ENCODE data around the gene CDH7.

CDH7 gene, protein sequence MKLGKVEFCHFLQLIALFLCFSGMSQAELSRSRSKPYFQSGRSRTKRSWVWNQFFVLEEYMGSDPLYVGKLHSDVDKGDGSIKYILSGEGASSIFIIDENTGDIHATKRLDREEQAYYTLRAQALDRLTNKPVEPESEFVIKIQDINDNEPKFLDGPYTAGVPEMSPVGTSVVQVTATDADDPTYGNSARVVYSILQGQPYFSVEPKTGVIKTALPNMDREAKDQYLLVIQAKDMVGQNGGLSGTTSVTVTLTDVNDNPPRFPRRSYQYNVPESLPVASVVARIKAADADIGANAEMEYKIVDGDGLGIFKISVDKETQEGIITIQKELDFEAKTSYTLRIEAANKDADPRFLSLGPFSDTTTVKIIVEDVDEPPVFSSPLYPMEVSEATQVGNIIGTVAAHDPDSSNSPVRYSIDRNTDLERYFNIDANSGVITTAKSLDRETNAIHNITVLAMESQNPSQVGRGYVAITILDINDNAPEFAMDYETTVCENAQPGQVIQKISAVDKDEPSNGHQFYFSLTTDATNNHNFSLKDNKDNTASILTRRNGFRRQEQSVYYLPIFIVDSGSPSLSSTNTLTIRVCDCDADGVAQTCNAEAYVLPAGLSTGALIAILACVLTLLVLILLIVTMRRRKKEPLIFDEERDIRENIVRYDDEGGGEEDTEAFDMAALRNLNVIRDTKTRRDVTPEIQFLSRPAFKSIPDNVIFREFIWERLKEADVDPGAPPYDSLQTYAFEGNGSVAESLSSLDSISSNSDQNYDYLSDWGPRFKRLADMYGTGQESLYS

DNA sequence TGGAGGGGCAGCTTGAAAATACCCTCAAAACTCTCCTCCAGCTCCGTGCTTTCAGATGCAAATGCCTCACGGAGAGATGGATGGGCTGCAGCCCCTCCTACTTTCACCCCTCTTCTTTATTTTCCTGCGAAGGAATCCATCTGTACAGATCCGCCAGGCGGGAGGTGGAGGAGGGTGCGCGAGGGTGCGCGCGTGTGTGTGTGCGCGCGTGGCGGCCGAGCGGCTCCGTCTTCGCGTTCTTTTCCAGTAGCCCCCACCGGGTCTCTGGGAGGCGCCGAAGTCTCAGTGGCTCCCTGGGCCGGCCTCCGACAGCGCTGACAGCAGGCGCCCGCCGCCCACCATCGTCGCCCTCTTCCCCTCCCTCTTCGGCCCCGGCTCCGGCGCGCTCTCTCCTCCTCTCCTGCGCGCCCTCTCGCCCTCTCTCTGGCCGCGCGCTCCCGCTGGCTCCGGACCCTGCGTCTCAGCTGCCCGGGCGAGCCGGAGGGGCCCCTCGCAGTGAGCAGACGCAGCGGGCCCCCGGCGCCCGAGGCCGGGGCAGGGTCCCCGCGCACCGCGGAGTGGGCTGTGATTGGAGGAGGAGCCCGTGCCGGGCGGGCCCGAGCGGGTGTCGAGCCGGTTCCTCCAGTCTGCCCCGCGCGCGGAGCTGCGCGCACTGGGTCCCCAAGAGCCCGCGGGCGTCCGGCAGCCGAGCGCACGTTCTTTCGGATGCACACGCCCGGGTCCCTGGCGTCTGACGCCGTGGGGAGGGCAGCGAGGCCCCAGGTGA, at the start of gene CDH7:
Gene CDH7, plus strand, starts transcription at position 624 of the 766 bp plus-strand sequence. CDS start 11,831 bp downstream, outside the sequence.
- no peak for TF ChIP-seq ZFX (IDR thresholded peaks at IDR 0.05; ENCODE audit: borderline replicate concordance)
- TF ChIP-seq, protein P1, sequence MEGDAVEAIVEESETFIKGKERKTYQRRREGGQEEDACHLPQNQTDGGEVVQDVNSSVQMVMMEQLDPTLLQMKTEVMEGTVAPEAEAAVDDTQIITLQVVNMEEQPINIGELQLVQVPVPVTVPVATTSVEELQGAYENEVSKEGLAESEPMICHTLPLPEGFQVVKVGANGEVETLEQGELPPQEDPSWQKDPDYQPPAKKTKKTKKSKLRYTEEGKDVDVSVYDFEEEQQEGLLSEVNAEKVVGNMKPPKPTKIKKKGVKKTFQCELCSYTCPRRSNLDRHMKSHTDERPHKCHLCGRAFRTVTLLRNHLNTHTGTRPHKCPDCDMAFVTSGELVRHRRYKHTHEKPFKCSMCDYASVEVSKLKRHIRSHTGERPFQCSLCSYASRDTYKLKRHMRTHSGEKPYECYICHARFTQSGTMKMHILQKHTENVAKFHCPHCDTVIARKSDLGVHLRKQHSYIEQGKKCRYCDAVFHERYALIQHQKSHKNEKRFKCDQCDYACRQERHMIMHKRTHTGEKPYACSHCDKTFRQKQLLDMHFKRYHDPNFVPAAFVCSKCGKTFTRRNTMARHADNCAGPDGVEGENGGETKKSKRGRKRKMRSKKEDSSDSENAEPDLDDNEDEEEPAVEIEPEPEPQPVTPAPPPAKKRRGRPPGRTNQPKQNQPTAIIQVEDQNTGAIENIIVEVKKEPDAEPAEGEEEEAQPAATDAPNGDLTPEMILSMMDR (IDR thresholded peaks at IDR 0.05), result no peak
- H3K27ac ChIP-seq, result peak within 1 kb of the TSS; percentile 37

DNA sequence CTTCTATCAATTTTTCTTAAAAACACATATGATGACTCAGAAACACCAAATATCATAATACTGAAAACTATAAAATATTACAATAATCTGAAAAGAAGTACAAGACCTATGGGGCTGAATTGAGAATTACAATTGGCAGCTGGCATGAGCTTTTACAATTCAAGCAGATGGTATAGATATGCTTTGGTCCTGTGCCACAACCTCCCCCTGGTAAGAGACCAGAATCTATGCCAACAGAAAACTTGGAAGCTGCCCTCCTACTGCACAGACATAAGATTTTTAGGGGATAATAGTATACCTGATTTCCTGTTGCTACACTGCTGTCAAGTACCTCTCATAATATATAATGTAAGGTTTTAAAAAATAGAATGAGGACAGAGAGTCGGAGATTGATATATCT, 46.8 kb upstream of the CDH7 start:
- TF ChIP-seq, protein P1 (IDR thresholded peaks at IDR 0.05), result no peak
- TF ChIP-seq ZFX (IDR thresholded peaks at IDR 0.05; ENCODE audit: borderline replicate concordance), result no peak
- H3K27ac ChIP-seq, result no peak overlapping the region

DNA sequence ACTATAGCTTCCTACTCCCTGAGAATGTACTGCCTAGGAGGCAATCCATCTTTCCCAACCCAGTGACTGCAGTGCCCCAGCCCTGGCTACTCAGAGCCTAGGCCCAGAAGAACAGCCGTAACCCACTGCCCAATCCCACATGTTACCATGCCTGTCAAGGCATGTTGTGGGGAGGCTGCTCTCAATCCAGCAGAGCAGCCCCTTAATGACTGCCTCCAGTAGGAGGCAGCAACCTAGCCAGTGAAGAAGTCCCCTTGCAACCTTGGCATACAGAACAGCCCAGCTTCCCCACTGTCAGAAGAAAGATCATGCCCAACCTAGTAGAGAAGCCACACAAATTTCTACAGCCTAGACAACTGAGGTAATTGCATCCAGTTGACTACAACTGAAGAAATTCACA, 44.2 kb upstream of the CDH7 start:
- TF ChIP-seq, protein P1 (IDR thresholded peaks at IDR 0.05), result peak; percentile 13; the same call in 1 of the 2 replicates
- no peak for TF ChIP-seq ZFX (IDR thresholded peaks at IDR 0.05; ENCODE audit: borderline replicate concordance)
- H3K27ac ChIP-seq, result no peak overlapping the region

DNA sequence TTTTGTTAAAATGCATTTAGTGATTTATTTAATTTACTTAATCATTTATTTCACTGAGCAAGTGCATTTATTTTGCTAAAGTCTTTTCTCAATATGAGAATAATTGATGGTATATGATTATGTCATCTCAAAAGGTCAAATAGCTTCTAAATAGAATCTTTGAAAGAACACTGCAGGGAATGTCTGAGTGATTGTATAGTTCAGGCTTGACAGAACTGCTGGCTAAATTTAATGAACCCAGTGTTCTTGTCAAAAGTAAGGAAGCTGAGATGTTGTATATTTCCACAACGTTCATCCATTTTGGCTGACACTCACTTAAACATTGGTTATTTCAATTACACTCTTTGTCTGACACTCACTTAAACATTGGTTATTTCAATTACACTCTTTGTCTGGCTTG, 39.3 kb upstream of the CDH7 start:
- H3K27ac ChIP-seq, result no peak overlapping the region
- TF ChIP-seq ZFX (IDR thresholded peaks at IDR 0.05; ENCODE audit: borderline replicate concordance), result no peak
- TF ChIP-seq, protein P1 (IDR thresholded peaks at IDR 0.05), result no peak

DNA sequence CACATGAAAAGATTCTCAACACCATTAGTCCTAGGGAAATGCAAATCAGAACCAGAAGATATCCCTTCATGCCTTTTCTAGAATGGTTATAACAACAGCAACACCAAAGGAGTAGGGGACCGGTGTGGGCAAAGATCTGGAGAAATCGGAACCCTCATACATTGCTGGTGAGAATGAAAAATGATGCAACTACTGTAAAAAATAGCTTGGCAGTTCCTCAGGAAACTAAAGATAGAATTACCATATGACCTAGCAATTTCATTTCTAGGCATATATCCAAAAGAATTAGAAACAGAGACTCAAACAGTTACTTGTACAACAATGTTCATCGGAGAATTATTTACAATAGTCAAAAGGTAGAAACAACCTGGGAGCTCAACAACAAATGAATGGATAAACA, 29.2 kb upstream of the CDH7 start:
- no peak overlapping the region for H3K27ac ChIP-seq
- no peak for TF ChIP-seq ZFX (IDR thresholded peaks at IDR 0.05; ENCODE audit: borderline replicate concordance)
- TF ChIP-seq, protein P1 (IDR thresholded peaks at IDR 0.05), result no peak

DNA sequence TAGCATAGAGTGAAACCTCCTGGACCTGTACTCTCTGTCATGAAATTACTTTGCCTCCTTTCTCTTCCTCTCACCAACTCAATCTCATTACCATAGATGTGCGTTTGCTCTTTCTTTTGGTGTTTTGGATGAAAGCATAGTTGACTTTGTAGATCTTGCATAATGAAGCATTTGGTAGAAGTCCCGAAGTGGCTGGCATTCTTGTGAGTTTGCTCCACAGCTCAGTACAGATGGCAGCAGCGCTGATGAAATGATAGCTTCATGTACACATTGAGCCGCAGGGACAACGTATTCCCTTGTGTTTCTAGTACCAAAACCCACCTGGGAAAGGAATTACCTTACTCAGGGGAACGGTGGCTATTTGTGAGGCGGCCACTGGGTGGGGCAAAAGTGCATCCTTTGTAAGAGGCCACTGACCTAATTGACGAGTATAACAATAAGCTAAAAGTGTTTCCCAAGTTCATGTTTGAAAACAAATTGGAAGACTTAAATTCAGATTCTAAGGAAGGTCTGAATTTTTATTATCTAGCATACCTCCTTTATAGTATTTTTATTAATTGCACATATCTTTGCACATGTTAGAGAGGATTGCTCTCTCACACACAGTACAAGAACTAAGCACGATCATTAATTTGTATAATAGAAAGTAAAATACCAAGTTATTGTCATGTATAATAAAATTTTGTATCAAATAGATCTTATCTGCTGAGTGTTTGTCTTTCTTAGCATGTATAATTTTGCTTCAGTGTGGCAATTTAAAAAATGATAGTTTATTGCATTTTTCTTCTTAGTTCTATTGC, 25.4 kb upstream of the CDH7 start:
- no peak for TF ChIP-seq ZFX (IDR thresholded peaks at IDR 0.05; ENCODE audit: borderline replicate concordance)
- TF ChIP-seq, protein P1 (IDR thresholded peaks at IDR 0.05), result peak; percentile 90
- H3K27ac ChIP-seq, result no peak overlapping the region
